ENCODE results near the gene CXCL5.
"Not testable (repeated sequence)": the region's sequence is repeated elsewhere in the genome, so short reads cannot be mapped to it uniquely, and the experiment has no call there.

CXCL5 gene

GRCh38 chr4:73967866-73968265, 30.6 kb downstream of the CXCL5 start:
- no peak for TF ChIP-seq CTCF (conservative IDR thresholded peaks at IDR 0.05; ENCODE audit: low read depth)
- DNase-seq (ENCODE audit: low spot score), result no peak
- ChIA-PET POLR2A (ENCODE audit: low non-redundant PET) (no interaction called here), CTCF (no interaction called here)
- H3K27ac ChIP-seq, result no peak overlapping the region

GRCh38 chr4:73964862-73965611, 33.4 kb downstream of the CXCL5 start:
- no peak for TF ChIP-seq CTCF (conservative IDR thresholded peaks at IDR 0.05; ENCODE audit: low read depth)
- no peak overlapping the region for H3K27ac ChIP-seq
- CTCF ChIA-PET, result no interaction called here
- POLR2A ChIA-PET (ENCODE audit: low non-redundant PET), result no interaction called here
- no peak for DNase-seq (ENCODE audit: low spot score)

- H3K27ac ChIP-seq, result no peak overlapping the region
- TF ChIP-seq CTCF (conservative IDR thresholded peaks at IDR 0.05; ENCODE audit: low read depth), result no peak
- CTCF ChIA-PET, result no interaction called here
- POLR2A ChIA-PET (ENCODE audit: low non-redundant PET), result no interaction called here
- no peak for DNase-seq (ENCODE audit: low spot score)
Measured at GRCh38 chr4:73962724-73963123, 35.8 kb downstream of the CXCL5 start.

GRCh38 chr4:73959041-73959440, 39.4 kb downstream of the CXCL5 start:
- POLR2A ChIA-PET (ENCODE audit: low non-redundant PET); CTCF ChIA-PET; H3K27ac ChIP-seq; DNase-seq (ENCODE audit: low spot score): not testable (repeated sequence)

- ChIA-PET CTCF (interaction anchor here (0.6 kb wide), 1 partner anchor 237 kb away, joined by 7 read pairs; no protein-coding TSS in a partner anchor), POLR2A (ENCODE audit: low non-redundant PET) (no interaction called here)
- no peak for TF ChIP-seq CTCF (conservative IDR thresholded peaks at IDR 0.05; ENCODE audit: low read depth)
- H3K27ac ChIP-seq, result no peak overlapping the region
- DNase-seq (ENCODE audit: low spot score), result no peak
Measured at GRCh38 chr4:73952352-73952751, 46.1 kb downstream of the CXCL5 start.

GRCh38 chr4:73950376-73950920, 48.0 kb downstream of the CXCL5 start:
- DNase-seq (ENCODE audit: low spot score); H3K27ac ChIP-seq; POLR2A ChIA-PET (ENCODE audit: low non-redundant PET): not testable (repeated sequence)
- CTCF ChIA-PET, result interaction anchor here (0.5 kb wide), 1 partner anchor 23 kb away, joined by 3 read pairs; no protein-coding TSS in a partner anchor

- POLR2A ChIA-PET (ENCODE audit: low non-redundant PET), result no interaction called here
- H3K27ac ChIP-seq, result no peak overlapping the region
- CTCF ChIA-PET, result no interaction called here
- no peak for TF ChIP-seq CTCF (conservative IDR thresholded peaks at IDR 0.05; ENCODE audit: low read depth)
- DNase-seq (ENCODE audit: low spot score), result no peak
Measured at GRCh38 chr4:73948990-73949706, 49.3 kb downstream of the CXCL5 start.
